Fibroblast of pulmonary artery (primary cell): ENCODE data around the gene DNAJC24.

Experiments
- DNase-seq: peaks from one replicate; pipeline ENCODE4 v3.0.0-alpha.2; 2010; ENCODE audit warnings: low read depth
- H3K4me3 ChIP-seq: replicated peaks from 2 replicates; pipeline ENCODE4 v1.5.1; 2011; ENCODE audit warnings: low read depth, mild to moderate bottlenecking, control low read depth, low read length, moderate library complexity
- TF ChIP-seq, protein P1 (sequence below): IDR thresholded peaks from 2 replicates; pipeline ENCODE4 v1.5.1; 2011; ENCODE audit warnings: mild to moderate bottlenecking, control low read depth, low read length, inconsistent platforms; ENCODE audit errors: missing control alignments

Gene DNAJC24

DNA sequence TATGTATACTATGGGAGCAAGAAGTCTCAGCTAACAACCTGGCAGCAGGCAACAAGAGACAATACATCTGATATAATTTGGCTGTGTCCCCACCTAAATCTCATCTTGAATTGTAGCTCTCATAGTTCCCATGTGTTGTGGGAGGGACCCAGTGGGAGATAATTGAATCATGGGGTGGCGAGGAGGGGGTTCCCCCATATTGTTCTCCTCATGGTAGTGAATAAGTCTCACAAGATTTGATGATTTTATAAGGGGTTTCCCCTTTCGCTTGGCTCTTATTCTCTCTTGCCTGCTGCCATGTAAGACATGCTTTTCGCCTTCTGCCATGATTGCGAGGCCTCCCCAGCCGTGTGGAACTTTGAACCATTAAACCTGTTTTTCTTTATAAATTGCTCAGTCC, 6.2 kb downstream of the DNAJC24 start:
- H3K4me3 ChIP-seq: no peak overlapping the region
- no peak for DNase-seq
- TF ChIP-seq, protein P1, sequence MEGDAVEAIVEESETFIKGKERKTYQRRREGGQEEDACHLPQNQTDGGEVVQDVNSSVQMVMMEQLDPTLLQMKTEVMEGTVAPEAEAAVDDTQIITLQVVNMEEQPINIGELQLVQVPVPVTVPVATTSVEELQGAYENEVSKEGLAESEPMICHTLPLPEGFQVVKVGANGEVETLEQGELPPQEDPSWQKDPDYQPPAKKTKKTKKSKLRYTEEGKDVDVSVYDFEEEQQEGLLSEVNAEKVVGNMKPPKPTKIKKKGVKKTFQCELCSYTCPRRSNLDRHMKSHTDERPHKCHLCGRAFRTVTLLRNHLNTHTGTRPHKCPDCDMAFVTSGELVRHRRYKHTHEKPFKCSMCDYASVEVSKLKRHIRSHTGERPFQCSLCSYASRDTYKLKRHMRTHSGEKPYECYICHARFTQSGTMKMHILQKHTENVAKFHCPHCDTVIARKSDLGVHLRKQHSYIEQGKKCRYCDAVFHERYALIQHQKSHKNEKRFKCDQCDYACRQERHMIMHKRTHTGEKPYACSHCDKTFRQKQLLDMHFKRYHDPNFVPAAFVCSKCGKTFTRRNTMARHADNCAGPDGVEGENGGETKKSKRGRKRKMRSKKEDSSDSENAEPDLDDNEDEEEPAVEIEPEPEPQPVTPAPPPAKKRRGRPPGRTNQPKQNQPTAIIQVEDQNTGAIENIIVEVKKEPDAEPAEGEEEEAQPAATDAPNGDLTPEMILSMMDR: no peak

DNA sequence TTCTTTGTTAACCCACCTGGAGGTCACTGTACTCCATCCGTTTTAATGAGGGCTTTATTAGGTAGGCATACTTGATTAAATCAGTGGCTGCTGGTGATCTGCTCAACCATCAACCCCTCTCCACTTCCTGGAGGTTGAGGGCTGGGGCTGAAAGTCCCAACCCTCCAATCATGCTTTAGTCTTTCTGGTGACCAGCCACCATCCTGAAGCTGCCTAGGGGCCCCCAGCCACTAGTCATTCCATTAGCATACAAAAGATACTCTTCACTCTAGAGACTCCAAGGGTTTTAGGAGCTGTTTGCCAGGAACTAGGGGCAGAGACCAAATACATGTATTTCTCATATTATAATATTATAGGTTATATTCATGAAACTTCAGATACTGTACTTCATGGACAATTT, 13.5 kb downstream of the DNAJC24 start:
- no peak overlapping the region for H3K4me3 ChIP-seq
- TF ChIP-seq, protein P1: no peak
- no peak for DNase-seq

DNA sequence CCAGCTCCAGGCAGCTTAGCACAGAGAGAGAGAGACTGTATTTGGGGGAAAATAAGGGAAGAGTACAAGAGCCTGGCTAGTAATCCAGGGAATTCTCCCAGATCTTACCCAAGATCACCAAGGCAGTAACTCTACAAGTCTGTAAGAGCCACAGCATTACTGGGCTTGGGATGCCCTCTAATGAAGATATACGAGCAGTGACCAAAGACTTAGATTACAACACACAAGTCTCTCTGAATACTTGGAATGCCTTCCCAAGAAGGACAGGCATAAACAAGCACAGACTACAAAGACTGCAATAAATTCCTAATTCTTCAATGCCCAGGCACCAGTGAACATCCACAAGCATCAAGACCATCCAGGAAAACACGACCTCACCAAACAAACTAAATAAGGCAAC, 17.7 kb downstream of the DNAJC24 start:
- TF ChIP-seq, protein P1: no peak
- no peak overlapping the region for H3K4me3 ChIP-seq
- DNase-seq: peak; percentile 14

DNA sequence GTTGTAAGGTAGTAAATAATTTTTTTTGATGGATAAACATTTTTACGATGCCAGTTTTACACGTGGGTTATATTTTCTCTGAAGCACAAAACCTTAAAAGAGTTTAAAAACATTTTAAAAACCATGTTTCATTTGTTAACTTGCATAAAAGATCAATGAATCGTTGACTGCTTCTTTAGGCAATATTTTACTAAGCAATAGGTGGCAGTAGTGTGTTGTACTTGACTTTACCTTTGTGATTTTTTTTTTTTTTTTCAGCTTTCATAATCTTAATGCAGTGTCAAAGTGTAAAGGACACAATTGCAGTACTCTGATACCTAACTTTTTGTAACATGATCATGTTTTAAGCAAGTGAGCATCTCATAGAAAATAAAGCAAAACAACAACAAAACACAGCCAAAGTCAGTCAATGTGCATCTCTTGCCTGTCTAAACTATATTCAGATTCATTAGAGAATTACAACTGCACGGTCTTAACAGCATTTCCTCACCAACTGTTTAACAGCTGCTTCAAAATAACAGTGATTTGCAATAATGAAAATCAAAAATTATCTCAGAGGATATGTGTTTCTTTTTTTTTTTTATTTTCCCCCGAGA, 27.7 kb downstream of the DNAJC24 start:
- DNase-seq: peak; percentile 43
- TF ChIP-seq, protein P1: peak; percentile 66
- H3K4me3 ChIP-seq: no peak overlapping the region

DNA sequence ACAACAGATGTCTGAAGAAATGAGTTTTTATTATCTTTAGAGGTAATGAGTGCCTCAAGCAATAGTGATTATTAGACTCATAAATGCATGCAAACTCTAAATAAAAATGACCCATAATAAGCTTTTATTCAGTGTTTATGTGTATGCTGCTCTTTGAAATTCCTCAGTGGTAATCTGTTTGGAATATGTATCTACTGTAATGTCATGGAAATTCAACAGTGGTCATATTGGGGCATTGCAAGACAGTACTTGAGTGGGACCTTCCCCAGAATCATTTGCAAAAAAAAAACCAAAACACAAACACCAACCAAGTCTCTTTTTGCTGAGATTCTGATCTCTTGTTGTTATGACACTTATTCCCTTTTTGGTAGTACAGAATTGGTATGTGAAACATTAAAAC, 35.0 kb downstream of the DNAJC24 start:
- TF ChIP-seq, protein P1: no peak
- DNase-seq: no peak
- no peak overlapping the region for H3K4me3 ChIP-seq

DNA sequence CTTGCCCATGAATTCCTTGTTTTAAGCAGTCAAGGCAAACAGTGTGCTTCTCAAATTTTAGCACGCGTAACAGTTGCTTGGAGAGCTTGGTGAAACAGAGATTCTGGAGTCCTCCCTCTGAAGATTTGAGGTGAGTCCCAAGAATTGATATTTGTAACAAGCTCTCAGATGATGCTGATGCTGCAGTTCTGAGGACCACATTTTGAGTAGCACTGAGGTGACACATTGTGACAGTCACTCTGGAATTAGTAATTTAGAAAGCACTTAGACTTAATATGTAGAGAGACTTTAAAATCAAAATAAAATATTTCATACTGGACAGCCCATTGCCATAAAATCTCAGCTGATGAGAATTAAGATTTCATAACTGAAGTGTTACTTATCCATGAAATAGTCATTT, 38.5 kb downstream of the DNAJC24 start:
- no peak overlapping the region for H3K4me3 ChIP-seq
- DNase-seq: no peak
- TF ChIP-seq, protein P1: no peak

DNA sequence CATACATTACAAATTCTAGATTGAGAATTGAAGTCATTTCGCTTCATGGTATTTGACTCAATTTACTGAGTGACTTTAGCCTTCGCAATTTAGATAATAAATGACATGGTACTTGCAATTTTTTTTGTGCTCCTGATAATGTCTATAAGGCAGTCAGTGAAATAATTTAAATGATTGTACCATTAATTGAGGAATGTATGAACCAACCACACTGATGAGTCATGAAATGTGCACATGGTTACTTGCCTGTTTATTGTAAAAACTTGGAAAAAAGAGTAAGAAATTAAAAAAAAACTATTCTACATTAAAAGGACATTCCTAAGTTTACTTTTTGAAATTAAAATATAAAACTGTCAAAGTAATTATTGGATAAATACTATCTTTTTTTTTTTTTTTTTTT, 43.3 kb downstream of the DNAJC24 start:
- DNase-seq: peak; percentile 49
- no peak overlapping the region for H3K4me3 ChIP-seq
- TF ChIP-seq, protein P1: no peak
